Midbrain (tissue), 1 donor: Measurements from ENCODE around the gene PATJ.
"Not testable (repeated sequence)": the region's sequence is repeated elsewhere in the genome, so short reads cannot be mapped to it uniquely, and the experiment has no call there.

Source experiments
- DNase-seq: peaks from one replicate; lab custom pipeline; 2025; lab: John Stamatoyannopoulos, UW

The PATJ gene

DNA sequence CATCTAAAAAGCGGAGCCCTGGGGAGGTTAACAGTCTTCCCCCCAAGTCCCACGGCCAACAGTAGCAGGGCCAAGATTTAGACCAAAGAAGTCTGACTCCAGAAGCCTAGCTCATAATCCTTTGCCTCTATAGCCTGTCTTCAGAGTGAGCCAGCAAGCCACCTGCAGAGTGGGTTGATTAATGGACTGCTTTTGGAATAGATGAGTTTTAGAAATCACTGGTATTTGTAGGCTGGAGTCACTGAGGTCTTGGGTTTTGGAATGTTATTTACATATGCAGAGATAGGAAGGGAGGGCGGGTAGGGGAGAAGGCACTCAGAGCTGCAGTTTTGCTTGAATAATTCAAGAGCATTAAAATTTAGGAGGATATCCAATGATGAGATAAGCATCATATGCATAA lies 361.6 kb downstream of the PATJ start:
- no peak for DNase-seq

DNA sequence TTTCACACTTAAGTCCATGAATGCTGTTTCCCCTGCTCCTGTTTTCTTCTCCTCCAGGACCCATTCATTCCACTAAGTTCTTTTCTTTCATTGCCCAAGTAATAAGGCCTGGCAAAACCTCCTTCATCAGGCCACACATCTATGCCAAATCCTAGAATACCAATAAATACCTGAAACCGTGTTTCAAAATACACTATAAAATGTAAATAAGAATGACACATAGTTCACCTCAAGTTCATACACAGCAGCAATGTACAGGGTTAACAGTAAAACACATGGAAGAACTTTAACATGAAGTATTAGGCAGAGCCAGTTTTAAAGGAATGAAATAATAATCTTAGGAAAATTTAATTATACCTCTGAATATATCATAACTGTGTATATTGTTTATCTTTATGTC lies 365.6 kb downstream of the PATJ start:
- no peak for DNase-seq

GRCh38 chr1:62109124-62109523 lies 366.8 kb downstream of the PATJ start:
- DNase-seq, result no peak

DNA sequence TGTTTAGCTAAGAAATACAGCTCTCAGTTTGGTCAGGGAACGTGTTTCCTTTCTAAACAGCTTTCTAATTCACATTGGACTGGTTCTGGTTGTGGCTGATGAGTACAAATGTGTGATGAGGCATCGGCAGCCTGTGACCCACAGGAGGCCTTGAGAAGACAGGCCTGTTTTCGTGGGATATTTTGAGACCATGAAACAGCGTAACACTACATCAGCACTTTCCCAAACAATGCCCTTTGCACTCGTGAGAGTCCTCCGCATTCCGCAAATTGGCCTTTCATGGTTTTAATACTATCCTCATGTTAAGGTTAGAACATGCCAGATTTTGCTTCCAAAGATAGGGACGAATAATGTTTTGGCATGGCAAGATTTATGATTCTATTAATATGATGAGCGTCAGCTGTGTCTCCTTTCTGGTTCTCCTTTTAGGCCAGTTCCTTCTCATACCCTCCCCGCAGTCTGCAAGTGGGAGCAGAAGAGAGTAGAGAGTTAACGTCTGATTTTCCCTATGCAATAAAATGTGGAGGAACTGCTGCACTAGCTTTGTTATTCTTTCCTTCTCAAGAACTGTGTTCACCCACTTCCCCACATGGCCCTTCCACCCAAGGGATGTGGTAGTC lies 368.0 kb downstream of the PATJ start:
- DNase-seq, result no peak

DNA sequence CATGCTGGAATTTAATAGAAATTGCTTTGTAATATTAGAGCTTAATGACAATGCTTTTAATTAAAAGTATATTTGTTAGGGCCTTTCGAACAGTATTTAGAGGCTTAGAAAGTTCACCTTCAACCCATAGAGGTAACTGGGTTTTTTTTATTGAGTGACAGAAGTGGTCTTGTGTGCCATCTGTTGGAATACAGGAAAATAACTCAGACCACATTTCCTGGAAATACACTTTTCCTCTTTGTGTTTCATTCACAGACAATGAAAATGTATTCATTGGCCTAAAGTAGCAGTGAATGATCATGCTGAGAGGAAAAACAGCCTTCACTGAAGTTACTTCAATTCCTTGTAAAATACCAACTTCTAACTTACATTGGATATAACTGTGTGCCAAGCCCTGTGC lies 368.8 kb downstream of the PATJ start:
- no peak for DNase-seq

- DNase-seq, result no peak
These were observed 371.2 kb downstream of the PATJ start for GRCh38 chr1:62113507-62113906.

DNA sequence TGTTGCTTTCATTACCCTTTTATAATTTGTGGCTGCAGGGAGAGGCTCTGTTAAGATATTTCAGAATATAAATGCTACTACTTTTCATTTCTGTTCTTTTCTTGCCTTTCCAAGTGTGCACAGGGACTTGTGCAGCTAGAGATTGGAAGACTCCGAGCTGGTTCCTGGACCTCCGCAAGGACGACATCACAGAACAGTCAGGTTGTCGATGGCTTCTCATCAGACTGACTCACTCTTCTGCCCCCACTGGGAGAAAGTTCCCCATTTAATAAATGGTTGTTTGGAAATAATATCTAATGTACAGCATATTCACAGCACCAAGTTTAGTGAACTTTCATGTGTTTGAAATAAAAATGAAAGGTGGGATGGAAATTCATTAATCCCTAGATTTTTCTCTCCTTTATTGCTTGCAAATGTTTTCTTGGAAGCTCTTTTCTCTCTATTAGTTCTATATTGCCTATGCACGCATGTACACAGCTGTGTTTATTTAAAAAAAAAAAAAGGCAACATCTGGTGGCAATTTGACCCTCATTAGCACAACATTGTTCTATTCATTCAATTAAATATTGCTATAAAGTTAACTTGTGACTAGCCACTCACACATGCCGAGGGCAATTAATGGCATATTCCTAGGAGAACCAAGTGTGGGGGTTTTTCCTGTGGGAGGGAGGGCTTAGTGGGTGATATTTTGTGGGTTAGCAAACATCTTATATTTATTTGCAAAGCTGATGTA lies 374.9 kb downstream of the PATJ start:
- no peak for DNase-seq

DNA sequence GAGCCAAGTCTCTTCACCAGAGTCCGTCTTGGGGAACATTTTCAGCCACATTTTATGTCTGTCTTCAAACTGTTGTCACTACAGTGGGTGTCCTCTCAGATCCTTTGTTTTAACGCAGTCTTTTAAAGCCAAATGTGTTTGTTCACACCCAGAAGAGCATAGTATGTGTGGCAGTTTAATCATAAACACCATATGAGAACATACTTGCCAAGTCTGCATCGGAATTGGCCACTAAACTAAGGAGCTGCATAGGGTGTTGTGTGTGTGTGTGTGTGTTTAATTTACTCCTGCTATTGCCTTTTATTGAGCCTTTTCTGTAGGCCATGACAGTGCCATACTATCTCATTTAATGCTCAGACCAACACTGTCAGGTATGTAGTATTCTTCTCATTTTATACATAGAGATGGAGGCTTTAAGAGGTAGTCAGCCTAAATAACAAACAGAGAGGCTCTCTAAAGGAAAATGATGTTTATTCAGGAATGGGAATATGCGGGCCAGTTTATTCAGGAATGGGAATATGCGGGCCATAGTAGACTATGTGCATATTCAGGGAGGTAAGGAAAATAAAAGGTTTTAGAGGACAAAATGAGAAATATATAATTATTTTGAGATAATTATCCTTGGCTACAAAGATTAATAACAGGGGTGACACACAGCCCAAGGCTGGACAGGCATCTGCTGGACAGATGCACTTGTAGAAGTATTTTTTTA lies 384.5 kb downstream of the PATJ start:
- DNase-seq, result no peak

GRCh38 chr1:62128745-62129144 lies 386.5 kb downstream of the PATJ start:
- no peak for DNase-seq

DNA sequence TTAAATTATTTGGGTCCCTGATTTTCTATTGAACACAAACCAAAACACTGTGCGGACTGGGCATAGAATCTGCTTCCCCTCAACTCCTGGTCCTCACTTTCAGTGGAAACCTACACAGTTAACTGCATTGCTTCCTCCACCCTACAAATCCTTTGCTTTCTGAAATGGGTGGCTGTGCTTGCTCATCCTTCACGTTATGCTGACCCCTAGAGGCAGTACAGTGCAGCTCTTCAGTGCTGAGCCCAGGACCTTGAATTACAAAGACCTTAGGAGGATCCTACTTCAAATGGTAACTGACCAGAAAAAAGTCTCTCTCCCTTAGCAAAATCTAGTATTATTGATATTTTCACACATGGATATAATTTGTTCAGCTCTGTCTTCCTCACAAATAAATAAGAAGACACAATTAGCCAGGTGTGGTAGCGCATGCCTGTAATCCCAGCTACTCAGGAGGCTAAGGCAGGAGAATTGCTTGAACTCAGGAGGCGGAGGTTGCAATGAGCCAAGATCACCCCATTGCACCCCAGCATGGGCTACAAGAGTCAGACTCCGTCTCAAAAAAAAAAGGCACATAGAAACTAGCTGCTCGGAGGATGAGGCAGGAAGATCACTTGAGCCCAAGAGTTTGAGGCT lies 388.9 kb downstream of the PATJ start:
- DNase-seq, result peak; percentile 41

- no peak for DNase-seq
These were observed 395.7 kb downstream of the PATJ start for GRCh38 chr1:62138029-62138428.

- DNase-seq, result no peak
These were observed 397.1 kb downstream of the PATJ start for GRCh38 chr1:62139410-62139809.

DNA sequence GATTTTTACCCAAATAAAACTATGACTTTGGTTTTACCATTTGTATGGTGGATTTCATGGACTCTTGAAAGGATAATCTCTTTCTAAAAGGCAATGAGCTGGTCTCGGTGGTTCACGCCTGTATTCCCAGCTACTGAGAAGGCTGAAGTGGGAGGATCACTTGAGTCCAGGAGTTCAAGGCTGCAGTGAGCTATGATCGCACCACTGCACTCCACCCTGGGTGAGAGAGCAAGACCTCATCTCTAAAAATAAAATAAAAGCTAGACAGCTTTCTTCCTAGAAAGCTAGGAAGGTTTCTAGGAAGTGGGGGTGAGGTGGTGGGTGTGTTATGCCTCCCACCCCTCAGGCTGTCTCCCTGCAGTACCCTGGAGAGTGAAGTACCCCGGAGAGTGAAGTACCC lies 398.4 kb downstream of the PATJ start:
- DNase-seq, result no peak

GRCh38 chr1:62142496-62142895 lies 400.2 kb downstream of the PATJ start:
- DNase-seq, result no peak

DNA sequence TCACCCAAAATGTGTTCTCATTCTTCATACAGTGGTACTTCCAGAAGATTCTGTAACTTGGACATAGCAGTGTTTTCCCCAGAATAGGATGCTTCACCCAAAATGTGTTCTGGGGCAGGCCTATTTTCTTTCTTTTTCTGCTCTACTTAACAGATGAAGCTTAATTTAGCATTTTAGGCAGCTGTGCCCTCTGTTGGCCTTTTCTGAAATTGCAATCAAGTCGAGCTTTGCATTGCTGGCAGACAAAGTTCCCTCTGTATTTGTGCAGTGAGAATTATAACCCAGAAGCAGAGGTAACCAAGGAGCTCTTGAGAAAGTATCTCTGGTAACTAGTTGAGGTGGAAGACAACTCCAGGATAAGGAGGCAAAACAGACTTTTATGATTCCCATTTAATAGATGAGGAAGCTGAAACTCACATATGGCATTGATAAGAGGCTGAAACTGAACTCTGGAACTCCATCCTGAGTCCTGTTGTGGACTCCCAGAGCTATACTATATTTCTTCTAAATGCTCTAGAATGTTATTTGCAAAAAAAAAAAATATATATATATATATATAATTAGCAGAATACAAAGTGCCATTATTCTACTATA lies 402.1 kb downstream of the PATJ start:
- DNase-seq, result peak; percentile 80

GRCh38 chr1:62159940-62160348 lies 417.7 kb downstream of the PATJ start:
- DNase-seq, result no peak

DNA sequence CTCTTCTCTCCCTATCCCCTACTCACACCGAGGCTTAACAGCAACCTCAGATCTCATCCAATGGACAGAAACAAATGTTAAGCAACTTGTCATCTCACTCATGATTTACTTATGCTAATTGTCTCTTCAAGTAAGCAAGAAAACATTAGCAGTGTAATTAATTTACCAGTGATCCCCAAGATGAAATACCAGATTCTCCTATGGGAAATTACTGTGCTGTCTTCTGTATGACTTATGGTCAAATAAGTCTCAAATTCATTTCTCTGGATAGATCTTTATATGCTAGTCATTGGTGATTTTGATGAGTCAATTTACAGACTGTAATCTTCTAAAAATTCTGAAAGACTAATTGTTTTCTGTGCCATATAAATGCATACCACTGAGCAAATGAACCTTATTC lies 419.4 kb downstream of the PATJ start:
- DNase-seq, result no peak

- DNase-seq, result not testable (repeated sequence)
These were observed 428.1 kb downstream of the PATJ start for GRCh38 chr1:62170380-62170779.

GRCh38 chr1:62175568-62176179 lies 433.4 kb downstream of the PATJ start:
- DNase-seq, result peak; percentile 30

- DNase-seq, result no peak
These were observed 434.5 kb downstream of the PATJ start for GRCh38 chr1:62176597-62177312.

- no peak for DNase-seq
These were observed 435.3 kb downstream of the PATJ start for GRCh38 chr1:62177621-62178020.
